ENCODE data around the gene RPL32. TPM values are rescaled to one million over a fixed set of nuclear protein-coding genes. Genes with fewer than 3 reads are reported as not detected.

The RPL32 gene
- total and polyA plus RNA-seq, 2 of the 4 experiments (the other 2 are of a cell fraction) = 566 to 1,856 TPM

DNA sequence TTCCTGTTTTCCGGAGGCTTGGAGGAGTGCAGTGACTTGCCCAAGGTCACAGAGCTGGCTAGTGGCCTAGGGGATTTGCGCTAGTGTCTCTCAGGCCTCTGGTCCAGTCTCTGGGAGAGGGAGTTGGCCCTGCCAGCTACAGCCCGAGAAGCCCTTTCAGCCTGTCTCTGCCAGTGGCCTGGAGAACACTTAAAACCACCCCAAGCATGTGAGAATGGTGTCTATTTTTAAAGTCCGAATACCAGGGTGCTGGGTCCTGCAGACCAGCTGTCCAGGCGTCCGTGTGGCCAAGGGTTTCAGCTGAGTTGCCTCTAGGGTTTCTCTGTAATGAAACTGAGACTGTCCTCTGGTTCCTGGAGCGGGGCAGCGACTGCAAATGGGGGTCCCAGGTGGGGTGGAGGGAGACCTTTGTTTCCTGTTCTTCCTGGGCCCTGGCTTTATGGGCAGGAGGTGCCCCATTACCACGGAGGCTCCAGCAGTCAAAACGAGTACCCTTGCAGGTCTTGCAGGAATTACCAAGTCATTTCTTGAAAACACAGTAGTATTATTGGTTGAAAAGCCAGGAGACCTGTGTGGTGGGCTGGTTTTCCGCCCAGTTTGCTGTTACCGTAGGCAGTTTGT lies 42.7 kb downstream of the RPL32 start:
- dilution Hi-C loops (cut with HindIII; ENCODE audit: low sequenced_read_pairs, unreplicated experiment) (no loop called here), intact Hi-C loops (cut with micrococcal nuclease) (no loop called here), in situ Hi-C loops (cut with MboI; ENCODE audit: low sequenced_read_pairs) (no loop called here)
- Histone ChIP-seq H3K4ac (ENCODE audit: low read depth, low read length) (no peak overlapping the region), H2BK120ac (ENCODE audit: low read depth, low read length) (no peak overlapping the region), H2AK9ac (replicated peaks; ENCODE audit: low read depth, low read length, poor library complexity) (no peak overlapping the region), H2BK15ac (ENCODE audit: low read depth, low read length) (no peak overlapping the region), H4K5ac (ENCODE audit: low read depth, low read length) (no peak overlapping the region), H4K20me1 (ENCODE audit: insufficient read depth, low read length) (no peaks in the 10 kb centered on the region), H4K91ac (ENCODE audit: insufficient read depth, low read depth, low read length) (no peak overlapping the region), H3K4me2 (ENCODE audit: low read depth, low read length) (no peak overlapping the region), H2BK5ac (ENCODE audit: low read depth, low read length, poor library complexity, severe bottlenecking) (no peak overlapping the region), H2AFZ (replicated peaks; ENCODE audit: low read length, poor library complexity) (no peak overlapping the region), H3K27me3 (ENCODE audit: control insufficient read depth, insufficient read depth, low read length) (no peaks in the 10 kb centered on the region), H3K4me3 (ENCODE audit: insufficient read depth, low read depth, low read length) (no peak overlapping the region), H3K23ac (ENCODE audit: low read depth, low read length) (no peak overlapping the region), H3K56ac (ENCODE audit: extremely low read depth, insufficient read depth, low read length) (no peak overlapping the region), H3K79me1 (ENCODE audit: low read depth in 1 of 2, low read length in 2 of 2) (peaks cover 0 to 11% of the 10 kb centered on the region in 2 experiments; a peak in 2 of 4 replicates), H4K8ac (ENCODE audit: low read depth in 2 of 2, low read length in 2 of 2) (no peak overlapping the region), H3K9ac (ENCODE audit: low read depth, low read length) (no peak overlapping the region), H3K36me3 (ENCODE audit: control insufficient read depth, insufficient read depth, low read length) (peaks cover 4% of the 10 kb centered on the region; the same call in 1 of the 2 replicates), H3K4me1 (ENCODE audit: control insufficient read depth, insufficient read depth, low read length) (peaks cover 5% of the 10 kb centered on the region), H3K27ac (ENCODE audit: insufficient read depth, low read length) (no peak overlapping the region), H3K18ac (ENCODE audit: low read depth, low read length) (no peak overlapping the region), H3K9me1 (ENCODE audit: insufficient read depth, low read length) (peaks cover 14% of the 10 kb centered on the region), H3K14ac (replicated peaks; ENCODE audit: low read depth, low read length) (no peak overlapping the region), H3K9me3 (ENCODE audit: control insufficient read depth, insufficient read depth, low read length) (no peaks in the 10 kb centered on the region), H2AK5ac (ENCODE audit: low read depth, low read length) (no peak overlapping the region), H2BK20ac (ENCODE audit: low read depth, low read length) (no peak overlapping the region)
- WGBS, 2 experiments (ENCODE audit: extremely low coverage in 2 of 2, insufficient read length in 1 of 2) = 90% methylated on average over 2 of the region's 12 CpGs; no CpG with 5 or more reads in 1 of the 2 experiments
- no peak for DNase-seq
- TF ChIP-seq MAZ (IDR thresholded peaks at IDR 0.05; ENCODE audit: borderline replicate concordance, low read depth, low read length) (no peak), MXI1 (IDR thresholded peaks at IDR 0.05; ENCODE audit: borderline replicate concordance, low read depth, low read length) (no peak), NFE2L2 (IDR thresholded peaks at IDR 0.05; ENCODE audit: low read depth, low read length) (no peak), CHD1 (IDR thresholded peaks at IDR 0.05; ENCODE audit: low read depth, low read length) (no peak)
- TF ChIP-seq, protein P1, sequence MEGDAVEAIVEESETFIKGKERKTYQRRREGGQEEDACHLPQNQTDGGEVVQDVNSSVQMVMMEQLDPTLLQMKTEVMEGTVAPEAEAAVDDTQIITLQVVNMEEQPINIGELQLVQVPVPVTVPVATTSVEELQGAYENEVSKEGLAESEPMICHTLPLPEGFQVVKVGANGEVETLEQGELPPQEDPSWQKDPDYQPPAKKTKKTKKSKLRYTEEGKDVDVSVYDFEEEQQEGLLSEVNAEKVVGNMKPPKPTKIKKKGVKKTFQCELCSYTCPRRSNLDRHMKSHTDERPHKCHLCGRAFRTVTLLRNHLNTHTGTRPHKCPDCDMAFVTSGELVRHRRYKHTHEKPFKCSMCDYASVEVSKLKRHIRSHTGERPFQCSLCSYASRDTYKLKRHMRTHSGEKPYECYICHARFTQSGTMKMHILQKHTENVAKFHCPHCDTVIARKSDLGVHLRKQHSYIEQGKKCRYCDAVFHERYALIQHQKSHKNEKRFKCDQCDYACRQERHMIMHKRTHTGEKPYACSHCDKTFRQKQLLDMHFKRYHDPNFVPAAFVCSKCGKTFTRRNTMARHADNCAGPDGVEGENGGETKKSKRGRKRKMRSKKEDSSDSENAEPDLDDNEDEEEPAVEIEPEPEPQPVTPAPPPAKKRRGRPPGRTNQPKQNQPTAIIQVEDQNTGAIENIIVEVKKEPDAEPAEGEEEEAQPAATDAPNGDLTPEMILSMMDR (conservative IDR thresholded peaks at IDR 0.05; ENCODE audit: low read depth, low read length) = no peak
- TF ChIP-seq, protein P2, sequence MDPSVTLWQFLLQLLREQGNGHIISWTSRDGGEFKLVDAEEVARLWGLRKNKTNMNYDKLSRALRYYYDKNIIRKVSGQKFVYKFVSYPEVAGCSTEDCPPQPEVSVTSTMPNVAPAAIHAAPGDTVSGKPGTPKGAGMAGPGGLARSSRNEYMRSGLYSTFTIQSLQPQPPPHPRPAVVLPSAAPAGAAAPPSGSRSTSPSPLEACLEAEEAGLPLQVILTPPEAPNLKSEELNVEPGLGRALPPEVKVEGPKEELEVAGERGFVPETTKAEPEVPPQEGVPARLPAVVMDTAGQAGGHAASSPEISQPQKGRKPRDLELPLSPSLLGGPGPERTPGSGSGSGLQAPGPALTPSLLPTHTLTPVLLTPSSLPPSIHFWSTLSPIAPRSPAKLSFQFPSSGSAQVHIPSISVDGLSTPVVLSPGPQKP (IDR thresholded peaks at IDR 0.05; ENCODE audit: borderline replicate concordance, low read depth, low read length) = no peak
- BruUV-seq (replicated peaks) = no TSS peak
- no peak for ATAC-seq (ENCODE audit: low read depth)
- CTCF ChIA-PET = interaction anchor here (1.5 kb wide), 1 partner anchor 12 kb away, joined by 5 read pairs; no protein-coding TSS in a partner anchor
- POLR2A ChIA-PET (ENCODE audit: unreplicated experiment) = no interaction called here
